PFSK-1 (cell line): ENCODE data around the gene RIPOR3.

Source experiments
- FOXP2 ChIP-seq: optimal IDR thresholded peaks from 2 replicates; pipeline ENCODE3; 2011; ENCODE audit warnings: borderline replicate concordance, control low read depth, inconsistent platforms; ENCODE audit not compliant: insufficient read depth; ENCODE audit errors: extremely low read length, extremely low read depth
- POLR2AphosphoS5 ChIP-seq: IDR thresholded peaks from 2 replicates; pipeline ENCODE4 v1.6.1; 2012; ENCODE audit warnings: low read depth, mild to moderate bottlenecking, control low read depth, low read length, moderate library complexity
- REST ChIP-seq, 2 experiments: IDR thresholded peaks; 2 replicates each; pipeline versions ENCODE4 v1.6.1 to v1.8.0; 2011 to 2012; ENCODE audit warnings: low read depth in 2 of 2, low read length in 2 of 2, control low read depth in 1 of 2, inconsistent platforms in 1 of 2, mild to moderate bottlenecking in 1 of 2, moderate library complexity in 1 of 2; ENCODE audit not compliant: insufficient read depth in 1 of 2
- SIN3A ChIP-seq: IDR thresholded peaks from 2 replicates; pipeline ENCODE4 v1.6.1; 2012; ENCODE audit warnings: mild to moderate bottlenecking, low read length, moderate library complexity, borderline replicate concordance; ENCODE audit not compliant: insufficient read depth
- TAF1 ChIP-seq: IDR thresholded peaks from 2 replicates; pipeline ENCODE4 v1.6.1; 2012; ENCODE audit warnings: low read length, control low read depth, borderline replicate concordance; ENCODE audit not compliant: insufficient read depth

DNA sequence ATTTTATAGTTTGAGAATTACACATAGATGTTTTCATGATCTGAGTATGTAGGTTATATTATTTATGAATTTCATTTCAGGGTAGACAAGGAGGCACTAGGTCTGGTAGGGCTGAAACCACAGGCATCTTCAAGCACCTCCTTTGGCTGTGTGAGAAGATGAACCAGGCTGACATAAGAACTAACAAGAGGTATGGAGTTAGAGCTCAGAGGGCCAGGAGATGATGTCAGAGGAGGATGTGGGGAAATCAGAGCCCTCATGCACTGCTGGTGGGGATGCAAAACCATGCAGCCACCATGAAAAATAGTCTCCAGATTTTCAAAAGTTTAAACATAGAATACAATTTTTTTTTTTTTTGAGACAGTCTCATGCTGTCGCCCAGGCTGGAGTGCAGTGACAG, 13.6 kb upstream of the RIPOR3 start:
- TF ChIP-seq POLR2AphosphoS5 (no peak), FOXP2 (no peak), SIN3A (no peak), REST (IDR thresholded peaks at IDR 0.05; ENCODE audit: insufficient read depth in 1 of 2, low read depth in 2 of 2, low read length in 2 of 2) (no peak), TAF1 (no peak)
